ENCODE data around the gene SIRPA. TPM values are rescaled to one million over a fixed set of nuclear protein-coding genes. Genes with fewer than 3 reads are reported as not detected.

SIRPA gene
- polyA plus RNA-seq, 1 donor (not counting 4 experiments of a cell fraction or from before 2014, with no cell fraction given): 23.7 TPM

DNA sequence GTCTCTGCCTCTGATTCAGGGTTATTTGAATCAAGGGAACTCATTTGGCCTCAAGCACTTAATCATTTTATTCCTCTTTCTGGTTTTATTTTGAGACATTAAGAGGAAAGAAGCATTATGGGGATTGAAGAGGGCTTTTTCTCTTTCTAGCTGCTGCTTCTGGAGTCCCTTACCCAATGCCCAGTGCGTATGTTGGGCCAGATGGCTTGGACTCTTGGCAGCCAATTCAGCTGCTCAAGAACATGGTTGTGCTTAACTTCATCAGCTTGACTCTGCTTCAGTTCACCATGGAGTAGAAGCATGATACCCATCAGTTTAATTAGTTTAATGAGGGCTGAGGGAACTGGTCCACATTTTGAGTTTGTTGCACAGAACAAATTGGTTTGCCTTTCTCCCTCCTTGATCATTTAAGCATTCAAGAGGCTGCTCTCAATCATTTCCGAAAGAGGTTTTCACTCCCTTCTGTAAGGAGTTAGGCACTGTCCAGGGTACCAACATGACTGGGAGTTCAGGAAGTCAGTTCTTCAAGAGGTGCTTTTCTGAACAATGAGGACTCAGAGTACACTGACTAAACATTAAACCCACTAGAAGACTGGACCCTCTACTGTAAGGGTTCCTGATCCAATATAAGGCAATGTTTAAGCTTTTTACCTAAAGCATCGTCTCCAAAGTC, 84.0 kb downstream of the SIRPA start:
- Histone ChIP-seq H2AFZ (ENCODE audit: control insufficient read depth, low read length) (no peak overlapping the region), H3K9me3 (ENCODE audit: control insufficient read depth, low read depth, low read length) (no peaks in the 10 kb centered on the region), H3K36me3 (ENCODE audit: control insufficient read depth in 2 of 2, extremely low read depth in 1 of 2, insufficient read depth in 2 of 2, low read length in 2 of 2) (no peaks in the 10 kb centered on the region), H3K27ac (ENCODE audit: control insufficient read depth, insufficient read depth, low read length) (no peak overlapping the region), H3K4me2 (ENCODE audit: control insufficient read depth, extremely low read depth, insufficient read depth, low read depth, low read length) (no peak overlapping the region), H3K27me3 (ENCODE audit: control insufficient read depth, extremely low read depth, insufficient read depth, low read length) (peaks cover 16% of the 10 kb centered on the region), H3K79me2 (ENCODE audit: control insufficient read depth, insufficient read depth, low read length) (no peaks in the 10 kb centered on the region), H4K20me1 (ENCODE audit: control insufficient read depth, extremely low read depth, insufficient read depth, low read length) (no peaks in the 10 kb centered on the region), H3K9ac (ENCODE audit: control insufficient read depth, extremely low read depth, insufficient read depth, low read length) (no peak overlapping the region), H3K9me1 (ENCODE audit: control insufficient read depth, extremely low read depth, insufficient read depth, low read length) (no peaks in the 10 kb centered on the region), H3K4me1 (ENCODE audit: control insufficient read depth, extremely low read depth, insufficient read depth, low read length) (no peaks in the 10 kb centered on the region), H3K4me3 (ENCODE audit: control insufficient read depth in 2 of 3, extremely low read depth in 1 of 3, insufficient read depth in 2 of 3, low read depth in 1 of 3, low read length in 3 of 3) (no peak overlapping the region)
- FAIRE-seq (peak; percentile 36), DNase-seq (ENCODE audit: low read depth, low spot score) (no peak)
- TF ChIP-seq EZH2 (IDR thresholded peaks at IDR 0.05; ENCODE audit: low read length): no peak
- dilution Hi-C loops (cut with MboI; ENCODE audit: extremely low pct_ligation_motif_present, low sequenced_read_pairs): no loop called here

DNA sequence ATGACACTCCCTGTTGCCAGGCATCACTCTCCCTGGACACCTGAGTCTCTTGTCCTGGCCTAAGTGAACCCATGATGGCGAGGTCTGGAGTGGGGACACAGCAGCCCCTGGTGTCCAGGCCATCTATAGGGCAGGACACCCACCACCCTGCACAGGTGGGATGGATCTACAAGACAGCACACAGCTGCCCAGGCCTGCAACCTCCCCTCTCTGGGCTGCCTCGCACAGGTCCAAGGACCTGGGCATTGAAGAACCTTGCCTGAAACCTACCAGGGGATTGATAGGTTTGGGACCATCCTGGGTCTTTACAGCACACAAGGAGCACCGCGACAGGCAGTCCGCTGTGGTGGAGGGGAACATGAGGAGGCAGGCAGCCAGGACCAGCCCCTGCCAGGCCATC, 87.5 kb downstream of the SIRPA start:
- no peak overlapping the region for H2AFZ ChIP-seq (ENCODE audit: control insufficient read depth, low read length)
- TF ChIP-seq EZH2 (IDR thresholded peaks at IDR 0.05; ENCODE audit: low read length): no peak
- TF ChIP-seq, protein P1, sequence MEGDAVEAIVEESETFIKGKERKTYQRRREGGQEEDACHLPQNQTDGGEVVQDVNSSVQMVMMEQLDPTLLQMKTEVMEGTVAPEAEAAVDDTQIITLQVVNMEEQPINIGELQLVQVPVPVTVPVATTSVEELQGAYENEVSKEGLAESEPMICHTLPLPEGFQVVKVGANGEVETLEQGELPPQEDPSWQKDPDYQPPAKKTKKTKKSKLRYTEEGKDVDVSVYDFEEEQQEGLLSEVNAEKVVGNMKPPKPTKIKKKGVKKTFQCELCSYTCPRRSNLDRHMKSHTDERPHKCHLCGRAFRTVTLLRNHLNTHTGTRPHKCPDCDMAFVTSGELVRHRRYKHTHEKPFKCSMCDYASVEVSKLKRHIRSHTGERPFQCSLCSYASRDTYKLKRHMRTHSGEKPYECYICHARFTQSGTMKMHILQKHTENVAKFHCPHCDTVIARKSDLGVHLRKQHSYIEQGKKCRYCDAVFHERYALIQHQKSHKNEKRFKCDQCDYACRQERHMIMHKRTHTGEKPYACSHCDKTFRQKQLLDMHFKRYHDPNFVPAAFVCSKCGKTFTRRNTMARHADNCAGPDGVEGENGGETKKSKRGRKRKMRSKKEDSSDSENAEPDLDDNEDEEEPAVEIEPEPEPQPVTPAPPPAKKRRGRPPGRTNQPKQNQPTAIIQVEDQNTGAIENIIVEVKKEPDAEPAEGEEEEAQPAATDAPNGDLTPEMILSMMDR (optimal IDR thresholded peaks at IDR 0.05 in 1 of 3, IDR thresholded peaks at IDR 0.05 in 1 of 3, conservative IDR thresholded peaks at IDR 0.05 in 1 of 3; ENCODE audit: extremely low read depth in 1 of 3, insufficient read depth in 2 of 3, low read length in 3 of 3): no peak
- dilution Hi-C loops (cut with MboI; ENCODE audit: extremely low pct_ligation_motif_present, low sequenced_read_pairs): no loop called here
- H3K4me1 ChIP-seq (ENCODE audit: control insufficient read depth, extremely low read depth, insufficient read depth, low read length): no peaks in the 10 kb centered on the region
- H3K9me3 ChIP-seq (ENCODE audit: control insufficient read depth, low read depth, low read length): no peaks in the 10 kb centered on the region
- no peaks in the 10 kb centered on the region for H3K9me1 ChIP-seq (ENCODE audit: control insufficient read depth, extremely low read depth, insufficient read depth, low read length)
- no peaks in the 10 kb centered on the region for H4K20me1 ChIP-seq (ENCODE audit: control insufficient read depth, extremely low read depth, insufficient read depth, low read length)
- peaks cover 25% of the 10 kb centered on the region for H3K27me3 ChIP-seq (ENCODE audit: control insufficient read depth, extremely low read depth, insufficient read depth, low read length)
- no peak overlapping the region for H3K4me3 ChIP-seq (ENCODE audit: control insufficient read depth in 2 of 3, extremely low read depth in 1 of 3, insufficient read depth in 2 of 3, low read depth in 1 of 3, low read length in 3 of 3)
- H3K27ac ChIP-seq (ENCODE audit: control insufficient read depth, insufficient read depth, low read length): no peak overlapping the region
- H3K9ac ChIP-seq (ENCODE audit: control insufficient read depth, extremely low read depth, insufficient read depth, low read length): no peak overlapping the region
- no peaks in the 10 kb centered on the region for H3K79me2 ChIP-seq (ENCODE audit: control insufficient read depth, insufficient read depth, low read length)
- DNase-seq (ENCODE audit: low read depth, low spot score): no peak
- H3K36me3 ChIP-seq (ENCODE audit: control insufficient read depth in 2 of 2, extremely low read depth in 1 of 2, insufficient read depth in 2 of 2, low read length in 2 of 2): no peaks in the 10 kb centered on the region
- no peak overlapping the region for H3K4me2 ChIP-seq (ENCODE audit: control insufficient read depth, extremely low read depth, insufficient read depth, low read depth, low read length)
- no peak for FAIRE-seq

DNA sequence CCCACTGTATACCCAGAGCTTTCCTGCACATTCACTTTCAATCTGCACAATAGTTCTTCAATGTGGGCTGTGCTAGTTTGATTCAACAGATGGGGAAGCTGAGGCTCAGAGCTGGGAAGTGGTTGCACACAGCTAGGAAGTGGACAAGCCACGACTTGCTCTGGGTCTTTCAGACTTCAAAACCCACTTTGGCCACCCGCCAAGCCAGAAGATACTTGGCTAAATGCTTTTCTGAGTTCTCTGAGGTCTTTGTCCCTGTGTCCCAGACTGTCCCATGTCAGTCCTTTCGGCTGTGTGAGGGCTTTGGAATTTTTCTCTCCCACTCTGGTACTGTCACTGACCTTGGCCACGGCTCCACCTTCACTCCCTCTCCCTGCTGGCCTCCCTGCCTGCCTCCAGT, 88.1 kb downstream of the SIRPA start:
- no peaks in the 10 kb centered on the region for H3K9me3 ChIP-seq (ENCODE audit: control insufficient read depth, low read depth, low read length)
- H2AFZ ChIP-seq (ENCODE audit: control insufficient read depth, low read length): no peak overlapping the region
- no peak overlapping the region for H3K4me2 ChIP-seq (ENCODE audit: control insufficient read depth, extremely low read depth, insufficient read depth, low read depth, low read length)
- FAIRE-seq (no peak), DNase-seq (ENCODE audit: low read depth, low spot score) (no peak)
- dilution Hi-C loops (cut with MboI; ENCODE audit: extremely low pct_ligation_motif_present, low sequenced_read_pairs): no loop called here
- H3K9ac ChIP-seq (ENCODE audit: control insufficient read depth, extremely low read depth, insufficient read depth, low read length): no peak overlapping the region
- H4K20me1 ChIP-seq (ENCODE audit: control insufficient read depth, extremely low read depth, insufficient read depth, low read length): no peaks in the 10 kb centered on the region
- no peaks in the 10 kb centered on the region for H3K36me3 ChIP-seq (ENCODE audit: control insufficient read depth in 2 of 2, extremely low read depth in 1 of 2, insufficient read depth in 2 of 2, low read length in 2 of 2)
- H3K79me2 ChIP-seq (ENCODE audit: control insufficient read depth, insufficient read depth, low read length): no peaks in the 10 kb centered on the region
- no peak overlapping the region for H3K27ac ChIP-seq (ENCODE audit: control insufficient read depth, insufficient read depth, low read length)
- TF ChIP-seq, protein P1 (optimal IDR thresholded peaks at IDR 0.05 in 1 of 3, IDR thresholded peaks at IDR 0.05 in 1 of 3, conservative IDR thresholded peaks at IDR 0.05 in 1 of 3; ENCODE audit: extremely low read depth in 1 of 3, insufficient read depth in 2 of 3, low read length in 3 of 3): no peak
- no peak for TF ChIP-seq EZH2 (IDR thresholded peaks at IDR 0.05; ENCODE audit: low read length)
- peaks cover 25% of the 10 kb centered on the region for H3K27me3 ChIP-seq (ENCODE audit: control insufficient read depth, extremely low read depth, insufficient read depth, low read length)
- H3K4me1 ChIP-seq (ENCODE audit: control insufficient read depth, extremely low read depth, insufficient read depth, low read length): no peaks in the 10 kb centered on the region
- H3K4me3 ChIP-seq (ENCODE audit: control insufficient read depth in 2 of 3, extremely low read depth in 1 of 3, insufficient read depth in 2 of 3, low read depth in 1 of 3, low read length in 3 of 3): no peak overlapping the region
- no peaks in the 10 kb centered on the region for H3K9me1 ChIP-seq (ENCODE audit: control insufficient read depth, extremely low read depth, insufficient read depth, low read length)
